DND-41 (cell line): ENCODE results near the gene NDUFV2.

Experiments used
- EZH2 ChIP-seq: IDR thresholded peaks from 3 replicates; pipeline ENCODE4 v1.6.1; 2012; ENCODE audit warnings: borderline replicate concordance, low read depth, mild to moderate bottlenecking, moderate library complexity, low read length, inconsistent platforms; ENCODE audit not compliant: severe bottlenecking
- TF ChIP-seq, protein P1 (sequence below): IDR thresholded peaks from 2 replicates; pipeline ENCODE4 v1.5.1; 2012; ENCODE audit warnings: borderline replicate concordance, low read length, moderate library complexity, mild to moderate bottlenecking; ENCODE audit not compliant: poor library complexity, severe bottlenecking; ENCODE audit errors: extremely low read depth

DNA sequence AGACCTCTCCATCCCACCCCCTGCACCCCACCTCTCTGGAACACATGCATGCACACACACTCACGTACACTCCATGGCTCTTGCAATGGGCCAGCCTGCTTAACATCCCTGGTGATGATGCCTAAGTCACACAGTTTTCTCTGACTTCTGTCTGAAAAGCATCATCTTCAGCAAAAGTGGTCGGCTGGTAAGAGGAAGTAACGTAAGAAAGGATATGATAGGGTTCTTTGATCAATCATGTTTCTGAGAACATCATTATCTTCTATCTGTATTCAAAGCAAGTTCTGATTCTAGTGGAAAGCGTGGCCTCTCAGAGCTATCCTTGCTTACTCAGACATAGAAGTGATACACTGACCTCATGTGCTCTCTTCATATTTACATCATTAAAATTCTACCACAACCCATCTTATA lies 11.4 kb upstream of the NDUFV2 start:
- TF ChIP-seq, protein P1, sequence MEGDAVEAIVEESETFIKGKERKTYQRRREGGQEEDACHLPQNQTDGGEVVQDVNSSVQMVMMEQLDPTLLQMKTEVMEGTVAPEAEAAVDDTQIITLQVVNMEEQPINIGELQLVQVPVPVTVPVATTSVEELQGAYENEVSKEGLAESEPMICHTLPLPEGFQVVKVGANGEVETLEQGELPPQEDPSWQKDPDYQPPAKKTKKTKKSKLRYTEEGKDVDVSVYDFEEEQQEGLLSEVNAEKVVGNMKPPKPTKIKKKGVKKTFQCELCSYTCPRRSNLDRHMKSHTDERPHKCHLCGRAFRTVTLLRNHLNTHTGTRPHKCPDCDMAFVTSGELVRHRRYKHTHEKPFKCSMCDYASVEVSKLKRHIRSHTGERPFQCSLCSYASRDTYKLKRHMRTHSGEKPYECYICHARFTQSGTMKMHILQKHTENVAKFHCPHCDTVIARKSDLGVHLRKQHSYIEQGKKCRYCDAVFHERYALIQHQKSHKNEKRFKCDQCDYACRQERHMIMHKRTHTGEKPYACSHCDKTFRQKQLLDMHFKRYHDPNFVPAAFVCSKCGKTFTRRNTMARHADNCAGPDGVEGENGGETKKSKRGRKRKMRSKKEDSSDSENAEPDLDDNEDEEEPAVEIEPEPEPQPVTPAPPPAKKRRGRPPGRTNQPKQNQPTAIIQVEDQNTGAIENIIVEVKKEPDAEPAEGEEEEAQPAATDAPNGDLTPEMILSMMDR = no peak
- TF ChIP-seq EZH2 = no peak
